Effector memory CD4-positive, alpha-beta T cell (primary cell): ENCODE measurements around the gene EEF2K.
A peak's percentile ranks its signal among the peaks of the same experiment; 100 is the strongest.

Source experiments
- DNase-seq, 3 donors: peaks; one replicate each; pipeline ENCODE4 v3.0.0-alpha.2; 2020
- H3K27ac ChIP-seq: 2 replicates; pipeline ENCODE4 v1.7.0; 2013; ENCODE audit warnings: mild to moderate bottlenecking, low read length, moderate library complexity; ENCODE audit not compliant: insufficient read depth, poor library complexity, severe bottlenecking
- H3K27me3 ChIP-seq: replicated peaks from 2 replicates; pipeline ENCODE4 v1.7.0; 2013; ENCODE audit warnings: mild to moderate bottlenecking, low read length; ENCODE audit not compliant: insufficient read depth, control insufficient read depth, poor library complexity, severe bottlenecking
- H3K36me3 ChIP-seq: 2 replicates; pipeline ENCODE4 v1.7.0; 2013; ENCODE audit warnings: mild to moderate bottlenecking, low read length, moderate library complexity; ENCODE audit not compliant: control insufficient read depth, insufficient read depth
- H3K4me1 ChIP-seq: 2 replicates; pipeline ENCODE4 v1.7.0; 2013; ENCODE audit warnings: low read length, mild to moderate bottlenecking; ENCODE audit not compliant: control insufficient read depth, insufficient read depth, poor library complexity, severe bottlenecking
- H3K4me3 ChIP-seq: 2 replicates; pipeline ENCODE4 v1.7.0; 2013; ENCODE audit warnings: low read length, low read depth, mild to moderate bottlenecking; ENCODE audit not compliant: insufficient read depth, poor library complexity, severe bottlenecking
- H3K9me3 ChIP-seq: 2 replicates; pipeline ENCODE4 v1.7.0; 2013; ENCODE audit warnings: mild to moderate bottlenecking, low read length, moderate library complexity; ENCODE audit not compliant: control insufficient read depth

EEF2K gene

GRCh38 chr16:22188595-22189442 is 17.3 kb upstream of the EEF2K start:
- Histone ChIP-seq H3K27me3 (no peaks in the 10 kb centered on the region), H3K36me3 (no peaks in the 10 kb centered on the region), H3K4me3 (peak overlapping the region; percentile 49), H3K27ac (peak overlapping the region; percentile 99), H3K9me3 (no peaks in the 10 kb centered on the region), H3K4me1 (peaks cover 42% of the 10 kb centered on the region)
- peak; percentile 44 to 60 (median 55) for DNase-seq

DNA sequence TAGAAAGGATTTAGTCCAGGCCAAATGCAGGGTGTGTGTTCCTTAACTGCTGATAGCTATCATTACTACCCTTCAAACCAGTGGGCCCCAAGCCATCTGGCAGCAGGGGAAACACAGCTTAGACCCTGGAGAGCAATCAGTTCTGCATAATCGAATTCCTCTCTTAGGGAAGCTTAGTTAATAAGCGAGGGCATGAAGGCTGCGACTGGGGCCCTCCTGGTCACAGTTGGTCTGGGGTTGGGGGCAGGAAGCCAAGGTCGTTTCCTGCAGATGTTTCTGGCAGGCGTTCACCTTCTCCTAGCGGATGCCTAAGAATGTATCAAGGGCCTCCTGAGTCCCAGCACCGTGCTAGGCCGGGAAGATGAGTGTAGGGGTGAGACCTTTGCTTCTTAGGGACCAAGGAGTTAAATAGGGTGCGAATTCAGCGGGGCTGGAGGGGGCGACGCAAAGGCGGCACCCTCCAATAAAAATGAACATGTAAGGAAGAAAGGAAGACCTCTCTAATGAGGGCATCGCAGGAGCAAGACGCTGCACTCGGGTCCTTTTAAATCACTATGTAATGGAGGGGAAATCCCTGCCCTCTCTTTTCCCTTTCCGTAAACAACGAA is 16.5 kb upstream of the EEF2K start:
- H3K9me3 ChIP-seq = no peaks in the 10 kb centered on the region
- DNase-seq = peak in 1 of 3 donors; percentile 13
- H3K4me3 ChIP-seq = peak overlapping the region; percentile 49
- no peaks in the 10 kb centered on the region for H3K27me3 ChIP-seq
- no peaks in the 10 kb centered on the region for H3K36me3 ChIP-seq
- H3K27ac ChIP-seq = peak overlapping the region; percentile 99
- peaks cover 42% of the 10 kb centered on the region for H3K4me1 ChIP-seq

- Histone ChIP-seq H3K9me3 (no peaks in the 10 kb centered on the region), H3K27ac (peak overlapping the region; percentile 99), H3K4me1 (peaks cover 45% of the 10 kb centered on the region), H3K36me3 (no peaks in the 10 kb centered on the region), H3K4me3 (peak overlapping the region; percentile 49), H3K27me3 (no peaks in the 10 kb centered on the region)
- peak; percentile 91 to 92 (median 92) for DNase-seq
These were observed 15.8 kb upstream of the EEF2K start for GRCh38 chr16:22190081-22190775.

- H3K27me3 ChIP-seq = no peaks in the 10 kb centered on the region
- H3K27ac ChIP-seq = peak overlapping the region; percentile 99
- no peaks in the 10 kb centered on the region for H3K9me3 ChIP-seq
- H3K4me3 ChIP-seq = peak overlapping the region; percentile 49
- H3K4me1 ChIP-seq = peaks cover 50% of the 10 kb centered on the region
- peak; percentile 99 to 100 (median 99) for DNase-seq
- no peaks in the 10 kb centered on the region for H3K36me3 ChIP-seq
These were observed 15.1 kb upstream of the EEF2K start for GRCh38 chr16:22190776-22191531.

- Histone ChIP-seq H3K27me3 (no peaks in the 10 kb centered on the region), H3K27ac (peak overlapping the region; percentile 99), H3K9me3 (no peaks in the 10 kb centered on the region), H3K36me3 (no peaks in the 10 kb centered on the region), H3K4me3 (peak overlapping the region; percentile 49), H3K4me1 (peaks cover 53% of the 10 kb centered on the region)
- DNase-seq = peak in 1 of 3 donors; percentile 25
These were observed 14.4 kb upstream of the EEF2K start for GRCh38 chr16:22191532-22192260.

- Histone ChIP-seq H3K9me3 (no peaks in the 10 kb centered on the region), H3K36me3 (no peaks in the 10 kb centered on the region), H3K4me1 (peaks cover 53% of the 10 kb centered on the region), H3K27me3 (no peaks in the 10 kb centered on the region), H3K27ac (peak overlapping the region; percentile 99), H3K4me3 (peak overlapping the region; percentile 49)
- DNase-seq = peak; percentile 83 to 88 (median 85)
These were observed 13.6 kb upstream of the EEF2K start for GRCh38 chr16:22192261-22193062.

GRCh38 chr16:22193063-22193411 is 13.0 kb upstream of the EEF2K start:
- Histone ChIP-seq H3K4me1 (peaks cover 50% of the 10 kb centered on the region), H3K4me3 (no peak overlapping the region), H3K9me3 (no peaks in the 10 kb centered on the region)

DNA sequence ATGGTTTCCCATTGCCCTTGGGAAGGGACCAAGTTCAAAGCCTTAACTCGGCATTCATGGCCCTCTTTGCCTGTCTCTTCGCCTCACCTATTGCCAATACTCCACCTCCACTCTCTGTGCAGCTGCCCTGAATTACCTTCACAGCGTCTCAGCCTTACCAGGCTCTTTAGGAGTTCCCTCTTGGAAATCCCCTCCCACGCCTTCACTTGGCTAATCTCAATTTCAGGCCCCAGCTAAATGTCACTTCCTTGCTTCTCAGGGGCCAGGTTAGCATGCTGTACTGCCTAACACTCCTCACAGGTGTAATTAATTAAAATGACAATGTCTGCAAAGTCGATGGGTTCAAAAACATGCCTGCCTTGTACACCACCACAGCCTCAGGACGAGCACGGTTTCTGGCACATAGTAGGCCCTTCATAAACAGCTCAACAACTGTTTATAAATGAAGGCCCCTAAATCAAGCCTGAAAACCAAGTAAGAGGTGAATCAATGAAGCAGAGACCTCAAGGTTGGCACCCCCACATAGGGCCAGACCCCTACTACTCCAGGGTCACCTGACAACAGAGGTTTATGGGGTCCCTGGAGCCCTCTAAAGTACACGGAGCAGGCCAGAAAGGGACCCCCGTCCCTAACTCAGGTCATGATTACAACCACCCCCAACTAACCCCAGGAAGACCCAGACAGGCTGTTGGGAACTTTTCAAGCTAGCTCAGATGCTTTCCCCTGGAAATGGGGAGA is 11.2 kb upstream of the EEF2K start:
- Histone ChIP-seq H3K4me1 (peaks cover 34% of the 10 kb centered on the region), H3K36me3 (no peaks in the 10 kb centered on the region), H3K9me3 (no peaks in the 10 kb centered on the region), H3K4me3 (no peak overlapping the region), H3K27me3 (no peaks in the 10 kb centered on the region), H3K27ac (peak overlapping the region; percentile 71)
- peak in 2 of 3 donors; percentile 13 to 23 for DNase-seq

More at GRCh38 chr16:22193063-22193411, 13.0 kb upstream of the EEF2K start:
- no peaks in the 10 kb centered on the region for H3K27me3 ChIP-seq
- H3K27ac ChIP-seq = peak overlapping the region; percentile 99
- DNase-seq = no peak
- H3K36me3 ChIP-seq = no peaks in the 10 kb centered on the region
